ENCODE data around the gene OR6S1. TPM values are rescaled to one million over a fixed set of nuclear protein-coding genes. Genes with fewer than 3 reads are reported as not detected.

Gene OR6S1
- total and polyA plus RNA-seq, 2 of the 8 experiments (the other 6 are each of a cell fraction or from before 2014, with no cell fraction given), result not detected

GRCh38 chr14:20602583-20602982 lies 38.9 kb downstream of the OR6S1 start:
- H3K79me1 ChIP-seq (ENCODE audit: low read depth, low read length), result no peaks in the 10 kb centered on the region
- H2BK5ac ChIP-seq (ENCODE audit: low read depth, low read length), result no peak overlapping the region
- FAIRE-seq, result no peak
- H2BK20ac ChIP-seq (ENCODE audit: low read length), result no peak overlapping the region
- POLR2A ChIA-PET (ENCODE audit: partially characterized antibody), result interaction anchor here (1.0 kb wide), 1 partner anchor 17 kb away, joined by 3 read pairs; no protein-coding TSS in a partner anchor
- no peak overlapping the region for H2AK5ac ChIP-seq (ENCODE audit: low read depth, low read length)
- H3K4me1 ChIP-seq (replicated peaks in 1 of 4; ENCODE audit: control insufficient read depth in 3 of 4, insufficient read depth in 4 of 4, low read length in 3 of 4), result no peaks in the 10 kb centered on the region; a peak in 1 of 7 replicates
- H2AFZ ChIP-seq (ENCODE audit: low read length), result no peak overlapping the region
- H4K91ac ChIP-seq (replicated peaks; ENCODE audit: insufficient read length, low read length), result no peak overlapping the region
- no peak overlapping the region for H4K5ac ChIP-seq (ENCODE audit: insufficient read length, low read depth, low read length)
- H4K20me1 ChIP-seq (replicated peaks in 1 of 2; ENCODE audit: control insufficient read depth in 1 of 2, insufficient read depth in 2 of 2, low read length in 2 of 2), result no peaks in the 10 kb centered on the region
- H2BK120ac ChIP-seq (replicated peaks; ENCODE audit: low read depth, low read length), result no peak overlapping the region
- H3K23me2 ChIP-seq (ENCODE audit: low read depth, low read length), result no peaks in the 10 kb centered on the region
- no peak for DNase-seq (ENCODE audit: low read depth in 1 of 2, low spot score in 2 of 2)
- no peak overlapping the region for H3K4me3 ChIP-seq (ENCODE audit: extremely low read depth in 1 of 4, insufficient read depth in 2 of 4, low read depth in 3 of 4, low read length in 4 of 4)
- no peaks in the 10 kb centered on the region; a peak in 1 of 7 replicates for H3K27me3 ChIP-seq (replicated peaks in 1 of 4; ENCODE audit: control insufficient read depth in 3 of 4, extremely low read depth in 1 of 4, insufficient read depth in 3 of 4, low read length in 3 of 4)
- H3K18ac ChIP-seq (ENCODE audit: extremely low read depth, low read length), result no peak overlapping the region
- no peak overlapping the region for H2BK15ac ChIP-seq (ENCODE audit: low read length)
- H3K9ac ChIP-seq (replicated peaks in 1 of 4; ENCODE audit: extremely low read depth in 1 of 4, low read depth in 3 of 4, low read length in 3 of 4), result no peak overlapping the region
- no peaks in the 10 kb centered on the region for H3K36me3 ChIP-seq (ENCODE audit: control insufficient read depth in 2 of 4, insufficient read depth in 4 of 4, low read length in 3 of 4)
- H3K27ac ChIP-seq (ENCODE audit: low read depth, low read length), result no peak overlapping the region
- CTCF ChIA-PET (ENCODE audit: partially characterized antibody), result interaction anchor here (1.2 to 8.9 kb wide), 4 partner anchors 68 to 185 kb away, joined by 4 to 114 read pairs (median 74); no protein-coding TSS in a partner anchor
- WGBS, 2 experiments (ENCODE audit: extremely low coverage in 1 of 2, insufficient coverage in 1 of 2, insufficient read length in 1 of 2, insufficient replicate concordance in 2 of 2, low coverage in 1 of 2, low lambda C conversion rate in 2 of 2, missing lambda C conversion rate in 1 of 2), result 92% methylated on average over 9 of the region's 9 CpGs; no CpG with 5 or more reads in 1 of the 2 experiments
- H3K4me2 ChIP-seq (ENCODE audit: insufficient read depth in 1 of 2, low read depth in 2 of 2, low read length in 2 of 2), result no peak overlapping the region
- H3K9me3 ChIP-seq (ENCODE audit: insufficient read depth in 2 of 2, low read depth in 1 of 2, low read length in 1 of 2), result no peaks in the 10 kb centered on the region
- no peak overlapping the region for H2BK12ac ChIP-seq (ENCODE audit: low read depth, low read length)
- TF ChIP-seq YY1 (IDR thresholded peaks at IDR 0.05; ENCODE audit: low read depth, low read length), result no peak
- H3K79me2 ChIP-seq (ENCODE audit: control insufficient read depth in 1 of 2, insufficient read depth in 2 of 2, low read length in 2 of 2), result no peaks in the 10 kb centered on the region
- no peak overlapping the region for H3K56ac ChIP-seq (replicated peaks; ENCODE audit: insufficient read length, low read depth, low read length)
- no peak overlapping the region for H3K4ac ChIP-seq (replicated peaks; ENCODE audit: insufficient read length, low read depth, low read length)
- H3K14ac ChIP-seq (ENCODE audit: insufficient read length), result no peak overlapping the region
- H3K23ac ChIP-seq (ENCODE audit: insufficient read length), result no peak overlapping the region
- H4K8ac ChIP-seq (ENCODE audit: extremely low read depth, insufficient read depth, low read length), result no peak overlapping the region
